ENCODE data around the gene IKBKE.

GRCh38 chr1:206429421-206429820 lies 40.9 kb upstream of the IKBKE start:
- TF ChIP-seq CTCF (IDR thresholded peaks at IDR 0.05) (no peak), EP300 (IDR thresholded peaks at IDR 0.05; ENCODE audit: low read depth) (no peak), POLR2A (IDR thresholded peaks at IDR 0.05) (no peak)

Measured in transverse colon (tissue), 3 donors.